A673 (cell line): ENCODE results near the gene LSM14A.

ENCODE experiments used
- EZH2 ChIP-seq: fragments of 200-600 bp; sonication (generic); IDR thresholded peaks from 2 replicates; pipeline ENCODE4 v1.6.1; 2017; ENCODE audit warnings: borderline replicate concordance, low read depth, mild to moderate bottlenecking, mixed read lengths, antibody characterized with exemption, low read length; ENCODE audit not compliant: poor library complexity, severe bottlenecking
- TF ChIP-seq, protein P1 (sequence below): fragments of 300-800, 200-600 bp; sonication (generic); conservative IDR thresholded peaks from 2 replicates; pipeline ENCODE4 v1.5.1; 2017; ENCODE audit warnings: low read depth, mild to moderate bottlenecking, antibody characterized with exemption, low read length, moderate library complexity, mixed read lengths

DNA sequence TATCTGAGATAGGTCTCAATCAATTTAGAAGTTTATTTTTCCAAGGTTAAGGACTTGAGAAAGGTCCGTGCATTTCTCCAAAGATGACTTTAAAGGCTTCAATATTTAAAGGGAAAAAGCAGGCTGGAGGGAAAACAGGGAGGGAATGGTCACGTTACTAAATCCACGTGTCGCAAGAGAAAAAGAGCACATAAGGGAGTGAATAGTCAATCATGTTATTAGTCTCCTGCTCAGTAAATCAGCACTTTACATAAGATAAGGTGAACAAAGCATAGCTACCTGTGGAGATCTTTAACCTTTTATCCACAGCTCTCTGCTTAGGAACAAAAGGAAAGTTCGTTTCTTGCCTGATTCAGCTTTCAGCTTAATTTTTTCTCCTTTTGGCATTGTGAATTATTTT lies 31.3 kb upstream of the LSM14A start:
- TF ChIP-seq, protein P1, sequence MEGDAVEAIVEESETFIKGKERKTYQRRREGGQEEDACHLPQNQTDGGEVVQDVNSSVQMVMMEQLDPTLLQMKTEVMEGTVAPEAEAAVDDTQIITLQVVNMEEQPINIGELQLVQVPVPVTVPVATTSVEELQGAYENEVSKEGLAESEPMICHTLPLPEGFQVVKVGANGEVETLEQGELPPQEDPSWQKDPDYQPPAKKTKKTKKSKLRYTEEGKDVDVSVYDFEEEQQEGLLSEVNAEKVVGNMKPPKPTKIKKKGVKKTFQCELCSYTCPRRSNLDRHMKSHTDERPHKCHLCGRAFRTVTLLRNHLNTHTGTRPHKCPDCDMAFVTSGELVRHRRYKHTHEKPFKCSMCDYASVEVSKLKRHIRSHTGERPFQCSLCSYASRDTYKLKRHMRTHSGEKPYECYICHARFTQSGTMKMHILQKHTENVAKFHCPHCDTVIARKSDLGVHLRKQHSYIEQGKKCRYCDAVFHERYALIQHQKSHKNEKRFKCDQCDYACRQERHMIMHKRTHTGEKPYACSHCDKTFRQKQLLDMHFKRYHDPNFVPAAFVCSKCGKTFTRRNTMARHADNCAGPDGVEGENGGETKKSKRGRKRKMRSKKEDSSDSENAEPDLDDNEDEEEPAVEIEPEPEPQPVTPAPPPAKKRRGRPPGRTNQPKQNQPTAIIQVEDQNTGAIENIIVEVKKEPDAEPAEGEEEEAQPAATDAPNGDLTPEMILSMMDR = no peak
- no peak for TF ChIP-seq EZH2
